Skin epidermis (tissue), 12 donors: ENCODE measurements around the gene TINAGL1.

Experiments
- H3K27ac ChIP-seq, 21 experiments: fragments of 200-600 bp; sonication (generic) in 11 of 21; one replicate each; pipeline ENCODE4 v1.5.0; 2020; ENCODE audit warnings: mild to moderate bottlenecking in 3 of 21, inconsistent platforms in 2 of 21, moderate library complexity in 2 of 21
- H3K4me3 ChIP-seq, 7 experiments: fragments of 200-600 bp; sonication (generic) in 2 of 7; one replicate each; pipeline ENCODE4 v1.5.0; 2020; ENCODE audit warnings: inconsistent platforms in 2 of 7, mild to moderate bottlenecking in 2 of 7, moderate library complexity in 1 of 7

The TINAGL1 gene

GRCh38 chr1:31576201-31576669 lies at the start of gene TINAGL1:
Gene TINAGL1, plus strand, starts transcription at chr1:31576515. Its CDS starts 634 bp downstream, at chr1:31577149.
- Histone ChIP-seq H3K27ac (peak within 1 kb of the TSS in 19 of 21 experiments; percentile 4 to 80 (median 69)), H3K4me3 (peak within 1 kb of the TSS; percentile 32 to 52 (median 36))

GRCh38 chr1:31529999-31530684 lies 46.2 kb upstream of the TINAGL1 start:
- no peak overlapping the region for H3K27ac ChIP-seq
- no peak overlapping the region for H3K4me3 ChIP-seq

- Histone ChIP-seq H3K4me3 (no peak overlapping the region), H3K27ac (no peak overlapping the region)
Measured at GRCh38 chr1:31531177-31531999, 44.9 kb upstream of the TINAGL1 start.

GRCh38 chr1:31532173-31532572 lies 44.1 kb upstream of the TINAGL1 start:
- no peak overlapping the region for H3K27ac ChIP-seq

GRCh38 chr1:31535561-31535960 lies 40.8 kb upstream of the TINAGL1 start:
- Histone ChIP-seq H3K4me3 (no peak overlapping the region), H3K27ac (no peak overlapping the region)

More at GRCh38 chr1:31532173-31532572, 44.1 kb upstream of the TINAGL1 start:
- H3K4me3 ChIP-seq: no peak overlapping the region

- Histone ChIP-seq H3K4me3 (no peak overlapping the region), H3K27ac (no peak overlapping the region)
Measured at GRCh38 chr1:31539329-31539728, 37.0 kb upstream of the TINAGL1 start.

GRCh38 chr1:31541194-31541593 lies 35.1 kb upstream of the TINAGL1 start:
- H3K27ac ChIP-seq: no peak overlapping the region
- H3K4me3 ChIP-seq: no peak overlapping the region

- Histone ChIP-seq H3K4me3 (no peak overlapping the region), H3K27ac (no peak overlapping the region)
Measured at GRCh38 chr1:31545927-31546540, 30.3 kb upstream of the TINAGL1 start.

- H3K4me3 ChIP-seq: no peak overlapping the region
- no peak overlapping the region for H3K27ac ChIP-seq
Measured at GRCh38 chr1:31548534-31548906, 27.8 kb upstream of the TINAGL1 start.

- Histone ChIP-seq H3K27ac (peak overlapping the region in 3 of 21 experiments; percentile 31 to 44 (median 32)), H3K4me3 (peak overlapping the region in 2 of 7 experiments; percentile 7 to 16)
Measured at GRCh38 chr1:31548907-31549808, 27.2 kb upstream of the TINAGL1 start.

- Histone ChIP-seq H3K4me3 (peak overlapping the region in 2 of 7 experiments; percentile 7 to 16), H3K27ac (peak overlapping the region in 1 of 21 experiments; percentile 31)
Measured at GRCh38 chr1:31549809-31550620, 26.3 kb upstream of the TINAGL1 start.

GRCh38 chr1:31551208-31551607 lies 25.1 kb upstream of the TINAGL1 start:
- H3K4me3 ChIP-seq: no peak overlapping the region
- H3K27ac ChIP-seq: no peak overlapping the region

- no peak overlapping the region for H3K27ac ChIP-seq
- no peak overlapping the region for H3K4me3 ChIP-seq
Measured at GRCh38 chr1:31552489-31552888, 23.8 kb upstream of the TINAGL1 start.

- Histone ChIP-seq H3K27ac (no peak overlapping the region), H3K4me3 (no peak overlapping the region)
Measured at GRCh38 chr1:31556481-31557006, 19.8 kb upstream of the TINAGL1 start.

- no peak overlapping the region for H3K27ac ChIP-seq
- H3K4me3 ChIP-seq: no peak overlapping the region
Measured at GRCh38 chr1:31559715-31560114, 16.6 kb upstream of the TINAGL1 start.

GRCh38 chr1:31560394-31560793 lies 15.9 kb upstream of the TINAGL1 start:
- Histone ChIP-seq H3K4me3 (no peak overlapping the region), H3K27ac (no peak overlapping the region)

GRCh38 chr1:31562707-31563360 lies 13.5 kb upstream of the TINAGL1 start:
- no peak overlapping the region for H3K27ac ChIP-seq
- H3K4me3 ChIP-seq: no peak overlapping the region

- Histone ChIP-seq H3K4me3 (no peak overlapping the region), H3K27ac (no peak overlapping the region)
Measured at GRCh38 chr1:31564606-31564989, 11.7 kb upstream of the TINAGL1 start.
